ENCODE measurements around the gene DMD. TPM values are rescaled to one million over a fixed set of nuclear protein-coding genes. Genes with fewer than 3 reads are reported as not detected.

The DMD gene
- total and polyA plus RNA-seq, 2 of the 8 experiments (the other 6 are each of a cell fraction or from before 2014, with no cell fraction given) = 4.8 to 7.4 TPM

GRCh38 chrX:31165241-31166035, 2045.9 kb downstream of the DMD start:
- DNase-seq (ENCODE audit: low read depth in 1 of 2, low spot score in 2 of 2) = no peak
- WGBS, 2 experiments (ENCODE audit: extremely low coverage in 1 of 2, insufficient coverage in 1 of 2, insufficient read length in 1 of 2, insufficient replicate concordance in 2 of 2, low coverage in 1 of 2, low lambda C conversion rate in 2 of 2, missing lambda C conversion rate in 1 of 2) = 73% methylated on average over 5 of the region's 5 CpGs; no CpG with 5 or more reads in 1 of the 2 experiments
- no peak overlapping the region for H3K14ac ChIP-seq (ENCODE audit: insufficient read length)
- no peak overlapping the region for H3K18ac ChIP-seq (ENCODE audit: extremely low read depth, low read length)
- H3K9me3 ChIP-seq (ENCODE audit: insufficient read depth in 2 of 2, low read depth in 1 of 2, low read length in 1 of 2) = no peaks in the 10 kb centered on the region
- H3K27ac ChIP-seq (ENCODE audit: low read depth, low read length) = no peak overlapping the region
- no peak overlapping the region for H2BK12ac ChIP-seq (ENCODE audit: low read depth, low read length)
- ChIA-PET CTCF (ENCODE audit: partially characterized antibody) (no interaction called here), POLR2A (ENCODE audit: partially characterized antibody) (no interaction called here)
- no peaks in the 10 kb centered on the region for H3K27me3 ChIP-seq (replicated peaks in 1 of 4; ENCODE audit: control insufficient read depth in 3 of 4, extremely low read depth in 1 of 4, insufficient read depth in 3 of 4, low read length in 3 of 4)
- no peaks in the 10 kb centered on the region for H3K79me1 ChIP-seq (ENCODE audit: low read depth, low read length)
- no peak overlapping the region for H3K56ac ChIP-seq (replicated peaks; ENCODE audit: insufficient read length, low read depth, low read length)
- H4K8ac ChIP-seq (ENCODE audit: extremely low read depth, insufficient read depth, low read length) = no peak overlapping the region
- H3K4ac ChIP-seq (replicated peaks; ENCODE audit: insufficient read length, low read depth, low read length) = no peak overlapping the region
- H2AK5ac ChIP-seq (ENCODE audit: low read depth, low read length) = no peak overlapping the region
- no peaks in the 10 kb centered on the region for H3K79me2 ChIP-seq (ENCODE audit: control insufficient read depth in 1 of 2, insufficient read depth in 2 of 2, low read length in 2 of 2)
- H3K23ac ChIP-seq (ENCODE audit: insufficient read length) = no peak overlapping the region
- no peak overlapping the region for H3K4me3 ChIP-seq (ENCODE audit: extremely low read depth in 1 of 4, insufficient read depth in 2 of 4, low read depth in 3 of 4, low read length in 4 of 4)
- TF ChIP-seq CTBP2 (IDR thresholded peaks at IDR 0.05; ENCODE audit: borderline replicate concordance, insufficient read depth, insufficient read length, low read length) (no peak), GABPA (IDR thresholded peaks at IDR 0.05; ENCODE audit: borderline replicate concordance, insufficient read depth, low read length) (no peak), SUZ12 (IDR thresholded peaks at IDR 0.05; ENCODE audit: low read length) (no peak), USF2 (IDR thresholded peaks at IDR 0.05; ENCODE audit: low read length) (no peak), GTF2F1 (IDR thresholded peaks at IDR 0.05; ENCODE audit: borderline replicate concordance, low read depth, low read length) (no peak), SRF (IDR thresholded peaks at IDR 0.05; ENCODE audit: low read depth, low read length) (no peak), SIRT6 (IDR thresholded peaks at IDR 0.05; ENCODE audit: low read length) (no peak), ZNF274 (IDR thresholded peaks at IDR 0.05; ENCODE audit: borderline replicate concordance, extremely low read depth, low read length) (no peak), EGR1 (IDR thresholded peaks at IDR 0.05; ENCODE audit: borderline replicate concordance, low read depth, low read length) (no peak)
- TF ChIP-seq, protein P1, sequence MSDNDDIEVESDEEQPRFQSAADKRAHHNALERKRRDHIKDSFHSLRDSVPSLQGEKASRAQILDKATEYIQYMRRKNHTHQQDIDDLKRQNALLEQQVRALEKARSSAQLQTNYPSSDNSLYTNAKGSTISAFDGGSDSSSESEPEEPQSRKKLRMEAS (IDR thresholded peaks at IDR 0.05) = no peak
- H4K91ac ChIP-seq (replicated peaks; ENCODE audit: insufficient read length, low read length) = no peak overlapping the region
- H3K36me3 ChIP-seq (ENCODE audit: control insufficient read depth in 2 of 4, insufficient read depth in 4 of 4, low read length in 3 of 4) = no peaks in the 10 kb centered on the region
- no peaks in the 10 kb centered on the region for H3K4me1 ChIP-seq (replicated peaks in 1 of 4; ENCODE audit: control insufficient read depth in 3 of 4, insufficient read depth in 4 of 4, low read length in 3 of 4)
- H2BK20ac ChIP-seq (ENCODE audit: low read length) = no peak overlapping the region
- no peak overlapping the region for H2AFZ ChIP-seq (ENCODE audit: low read length)
- no peak overlapping the region for H2BK5ac ChIP-seq (ENCODE audit: low read depth, low read length)
- no peak overlapping the region for H2BK120ac ChIP-seq (replicated peaks; ENCODE audit: low read depth, low read length)
- no peak for FAIRE-seq
- no peak overlapping the region for H4K5ac ChIP-seq (ENCODE audit: insufficient read length, low read depth, low read length)
- H4K20me1 ChIP-seq (replicated peaks in 1 of 2; ENCODE audit: control insufficient read depth in 1 of 2, insufficient read depth in 2 of 2, low read length in 2 of 2) = no peaks in the 10 kb centered on the region
- H3K9ac ChIP-seq (replicated peaks in 1 of 4; ENCODE audit: extremely low read depth in 1 of 4, low read depth in 3 of 4, low read length in 3 of 4) = no peak overlapping the region
- no peaks in the 10 kb centered on the region for H3K23me2 ChIP-seq (ENCODE audit: low read depth, low read length)
- H2BK15ac ChIP-seq (ENCODE audit: low read length) = no peak overlapping the region
- no peak overlapping the region for H3K4me2 ChIP-seq (ENCODE audit: insufficient read depth in 1 of 2, low read depth in 2 of 2, low read length in 2 of 2)

All from H1 (cell line).